Bronchial epithelial cell (primary cell): ENCODE results near the gene DUSP6. TPM values are rescaled to one million over a fixed set of nuclear protein-coding genes. Genes with fewer than 3 reads are reported as not detected.

Experiments
- DNase-seq: peaks from one replicate; pipeline ENCODE4 v3.0.0-alpha.2; 2010; ENCODE audit warnings: low read depth
- FAIRE-seq: peaks from 2 replicates; lab custom pipeline; 2011; peaks lifted over from hg19 to GRCh38; lab: Jason Lieb, UNC
- H3K27me3 ChIP-seq: 2 replicates; pipeline ENCODE4 v1.5.1; 2011; ENCODE audit warnings: low read length; ENCODE audit not compliant: control insufficient read depth, insufficient read depth
- H3K36me3 ChIP-seq: 2 replicates; pipeline ENCODE4 v1.5.1; 2011; ENCODE audit warnings: low read length; ENCODE audit not compliant: control insufficient read depth, insufficient read depth
- H3K4me3 ChIP-seq: 2 replicates; pipeline ENCODE4 v1.5.1; 2011; ENCODE audit warnings: mild to moderate bottlenecking, low read depth, low read length, control low read depth
- CTCF ChIP-seq: IDR thresholded peaks from 2 replicates; pipeline ENCODE4 v1.5.1; 2011; ENCODE audit warnings: mild to moderate bottlenecking, moderate library complexity, low read length, control low read depth, inconsistent platforms; ENCODE audit not compliant: insufficient read depth, severe bottlenecking
- total RNA-seq: library from RNA; depleted of rRNA; stranded (reverse); fragments of >200 nt; gene quantifications from 2 replicates; pipeline ENCODE4 v1.2.1, GENCODE V29; 2014

Gene DUSP6
- total RNA-seq, 1 donor from 2014 or later = 149 TPM

GRCh38 chr12:89379148-89379838 lies 27.0 kb upstream of the DUSP6 start:
- Histone ChIP-seq H3K27me3 (no peaks in the 10 kb centered on the region), H3K4me3 (no peak overlapping the region), H3K36me3 (no peaks in the 10 kb centered on the region)
- no peak for TF ChIP-seq CTCF
- DNase-seq = no peak
- FAIRE-seq = no peak

GRCh38 chr12:89376844-89377243 lies 24.5 kb upstream of the DUSP6 start:
- no peak for TF ChIP-seq CTCF
- FAIRE-seq (no peak), DNase-seq (no peak)
- Histone ChIP-seq H3K27me3 (no peaks in the 10 kb centered on the region), H3K4me3 (no peak overlapping the region), H3K36me3 (no peaks in the 10 kb centered on the region)

- FAIRE-seq = no peak
- TF ChIP-seq CTCF = no peak
- DNase-seq = no peak
- Histone ChIP-seq H3K36me3 (no peaks in the 10 kb centered on the region), H3K27me3 (no peaks in the 10 kb centered on the region), H3K4me3 (no peak overlapping the region)
Measured at GRCh38 chr12:89376202-89376529, 23.9 kb upstream of the DUSP6 start.

- H3K36me3 ChIP-seq = no peaks in the 10 kb centered on the region
- H3K27me3 ChIP-seq = no peaks in the 10 kb centered on the region
- FAIRE-seq (no peak), DNase-seq (peak; percentile 86)
- no peak overlapping the region for H3K4me3 ChIP-seq
- no peak for TF ChIP-seq CTCF
Measured at GRCh38 chr12:89373763-89374572, 21.7 kb upstream of the DUSP6 start.

GRCh38 chr12:89372584-89373370 lies 20.5 kb upstream of the DUSP6 start:
- H3K27me3 ChIP-seq = no peaks in the 10 kb centered on the region
- no peak overlapping the region for H3K4me3 ChIP-seq
- TF ChIP-seq CTCF = no peak
- no peaks in the 10 kb centered on the region for H3K36me3 ChIP-seq
- no peak for FAIRE-seq
- peak; percentile 64 for DNase-seq
